Thymus (tissue), 11 donors: Measurements from ENCODE around the gene OFD1. TPM values are rescaled to one million over a fixed set of nuclear protein-coding genes. Genes with fewer than 3 reads are reported as not detected.

Experiments
- DNase-seq, 9 donors: peaks; one replicate each; pipeline ENCODE4 v3.0.0-alpha.2; 2013; ENCODE audit warnings: low spot score in 9 of 9, low read depth in 6 of 9, missing footprints in 1 of 9
- H3K27ac ChIP-seq, 2 donors: one replicate each; pipeline ENCODE4 v1.5.1; 2013; ENCODE audit warnings: control low read depth in 1 of 2, low read depth in 1 of 2, low read length in 1 of 2, mild to moderate bottlenecking in 1 of 2, moderate library complexity in 1 of 2
- H3K27me3 ChIP-seq, 2 donors: one replicate each; pipeline ENCODE4 v1.5.1; 2013; ENCODE audit warnings: low read length in 1 of 2; ENCODE audit not compliant: control insufficient read depth in 2 of 2, insufficient read depth in 1 of 2
- H3K36me3 ChIP-seq, 2 donors: one replicate each; pipeline ENCODE4 v1.5.1; 2013; ENCODE audit warnings: low read length in 1 of 2, mild to moderate bottlenecking in 1 of 2, moderate library complexity in 1 of 2; ENCODE audit not compliant: control insufficient read depth in 2 of 2, insufficient read depth in 2 of 2
- H3K4me1 ChIP-seq, 2 donors: one replicate each; pipeline ENCODE4 v1.5.1; 2013; ENCODE audit warnings: low read length in 2 of 2; ENCODE audit not compliant: control insufficient read depth in 2 of 2, insufficient read depth in 2 of 2
- H3K4me3 ChIP-seq, 2 donors: one replicate each; pipeline ENCODE4 v1.5.1; 2013; ENCODE audit warnings: low read length in 2 of 2, control low read depth in 1 of 2, mild to moderate bottlenecking in 1 of 2
- H3K9me3 ChIP-seq, 2 donors: one replicate each; pipeline ENCODE4 v1.5.1; 2013; ENCODE audit warnings: low read length in 1 of 2, mild to moderate bottlenecking in 1 of 2; ENCODE audit not compliant: control insufficient read depth in 2 of 2, insufficient read depth in 1 of 2
- WGBS: extraction: QIAGEN DNeasy Blood & Tissue Kit; methylation state at CpG from one replicate; pipeline ENCODE4 v1.1.7; 2013; 5-methylcytosine and 5-hydroxymethylcytosine counted together
- polyA plus RNA-seq: library from polyadenylated mRNA; stranded (reverse); fragments of 200-250 nt; gene quantifications from one replicate; pipeline ENCODE4 v1.2.3, GENCODE V29; 2013
- total RNA-seq: library from RNA; stranded (reverse); fragments of 120-200 nt; gene quantifications from one replicate; pipeline ENCODE4 v1.2.4, GENCODE V29; 2013
- donor health status: healthy.

The OFD1 gene
- total and polyA plus RNA-seq, 2 donors = 30.3 to 137 TPM

DNA sequence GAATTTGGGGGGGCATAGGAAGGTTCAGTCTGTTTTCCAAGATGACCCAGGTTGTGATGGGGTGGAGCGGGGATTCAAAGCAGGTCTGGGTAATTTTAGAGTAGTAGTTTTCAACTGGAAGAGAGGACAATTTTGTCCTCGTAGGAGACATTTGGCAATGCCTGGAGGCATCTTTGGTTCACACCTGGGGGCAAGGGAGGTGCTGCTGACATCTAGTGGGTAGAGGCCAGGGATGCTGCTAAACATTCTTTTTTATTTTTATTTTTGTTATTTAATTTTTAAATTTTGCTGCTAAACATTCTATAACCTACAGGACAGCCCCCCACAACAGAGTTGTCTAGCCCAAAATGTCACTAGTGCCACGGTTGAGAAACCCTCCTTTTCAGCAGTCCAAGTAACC, 43.7 kb upstream of the OFD1 start:
- DNase-seq = no peak
- Histone ChIP-seq H3K27ac (no peak overlapping the region), H3K4me3 (no peak overlapping the region), H3K36me3 (no peaks in the 10 kb centered on the region), H3K4me1 (peaks cover 0 to 9% of the 10 kb centered on the region in 2 donors), H3K9me3 (no peaks in the 10 kb centered on the region), H3K27me3 (peaks cover 0 to 27% of the 10 kb centered on the region in 2 donors)
- WGBS = 88% methylated on average over 3 of the region's 3 CpGs

DNA sequence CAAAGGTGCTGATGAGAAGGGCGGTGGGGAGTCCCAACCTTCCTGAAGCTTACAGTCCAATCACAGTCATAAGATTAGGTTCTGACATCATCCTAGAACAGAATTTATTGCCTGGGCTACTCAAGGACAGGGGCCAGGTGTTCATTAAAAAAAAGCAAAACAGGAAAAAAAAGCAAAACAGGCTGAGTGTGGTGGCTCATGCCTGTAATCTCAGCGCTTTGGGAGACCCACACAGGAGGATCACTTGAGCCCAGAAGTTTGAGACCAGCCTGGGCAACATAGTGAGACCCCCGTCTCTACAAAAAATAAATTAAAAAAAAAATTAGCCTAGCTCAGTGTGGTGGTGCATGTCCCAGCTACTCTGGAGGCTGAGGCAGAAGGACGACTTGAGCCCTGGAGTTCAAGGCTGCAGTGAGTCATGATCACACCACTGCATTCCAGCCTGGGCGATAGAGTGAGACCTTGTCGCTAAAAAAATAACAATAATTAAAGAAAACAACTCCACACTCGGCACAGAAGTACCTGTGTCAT, 42.6 kb upstream of the OFD1 start:
- H3K4me3 ChIP-seq = no peak overlapping the region
- peaks cover 0 to 27% of the 10 kb centered on the region in 2 donors for H3K27me3 ChIP-seq
- H3K27ac ChIP-seq = no peak overlapping the region
- peaks cover 0 to 9% of the 10 kb centered on the region in 2 donors for H3K4me1 ChIP-seq
- whole genome bisulfite sequencing = 97% methylated on average over 7 of the region's 7 CpGs
- H3K9me3 ChIP-seq = no peaks in the 10 kb centered on the region
- no peak for DNase-seq
- H3K36me3 ChIP-seq = no peaks in the 10 kb centered on the region

DNA sequence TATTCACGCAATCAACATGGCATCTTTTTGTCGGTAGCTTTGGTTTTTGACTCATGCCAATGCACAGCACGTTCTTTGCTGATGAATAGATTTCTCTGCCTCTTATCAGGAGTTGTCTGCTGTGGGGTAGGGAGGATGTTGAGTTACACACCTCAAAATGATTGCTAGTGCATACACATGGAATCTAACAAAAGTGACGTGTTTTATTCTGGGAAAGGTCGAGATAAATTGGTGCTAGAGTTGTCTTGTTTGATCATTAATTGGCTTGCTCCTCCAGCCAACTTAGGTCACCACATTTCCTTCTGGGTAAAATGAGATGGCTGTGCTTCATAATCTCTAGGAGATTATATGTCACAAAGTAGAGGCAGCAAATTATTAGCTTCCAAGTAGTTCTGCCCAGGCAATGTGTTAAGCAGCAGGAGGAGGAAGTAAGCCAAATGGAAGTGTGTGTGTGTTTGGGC, 41.7 kb upstream of the OFD1 start:
- H3K27me3 ChIP-seq = peaks cover 0 to 27% of the 10 kb centered on the region in 2 donors
- H3K27ac ChIP-seq = no peak overlapping the region
- H3K9me3 ChIP-seq = no peaks in the 10 kb centered on the region
- 93% methylated on average over 5 of the region's 5 CpGs for WGBS
- peaks cover 0 to 9% of the 10 kb centered on the region in 2 donors for H3K4me1 ChIP-seq
- no peak overlapping the region for H3K4me3 ChIP-seq
- DNase-seq = no peak
- H3K36me3 ChIP-seq = no peaks in the 10 kb centered on the region

DNA sequence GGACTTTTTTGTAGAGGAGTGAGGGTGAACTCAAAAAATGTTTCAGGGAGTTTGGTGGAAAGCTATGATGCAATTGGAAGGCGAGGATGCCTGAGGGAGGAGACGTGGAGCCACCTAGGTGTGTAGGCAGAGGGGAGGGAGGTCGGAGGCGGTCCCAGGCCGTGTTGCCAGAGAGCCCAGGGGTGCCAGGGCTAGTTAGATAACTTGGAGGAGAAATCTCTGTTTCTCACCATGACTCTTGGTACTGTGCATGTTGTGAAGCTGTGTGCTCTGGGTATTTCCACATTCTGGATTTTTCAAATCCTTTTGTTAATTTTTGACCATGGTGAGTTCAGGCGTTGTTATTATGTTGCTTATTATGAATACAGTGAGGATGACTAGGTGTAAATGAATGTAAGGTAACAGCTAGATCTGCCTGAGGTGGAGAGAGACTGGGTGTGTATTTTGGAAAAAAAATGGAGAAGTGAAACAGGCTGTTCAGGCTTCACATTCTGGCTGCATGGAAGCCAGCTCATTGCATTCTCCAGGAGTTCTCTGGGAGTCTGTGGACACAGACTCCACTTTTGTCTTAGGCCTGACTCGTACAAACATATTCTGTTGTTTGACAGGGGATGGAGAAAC, 41.1 kb upstream of the OFD1 start:
- 91% methylated on average over 7 of the region's 7 CpGs for WGBS
- H3K27me3 ChIP-seq = peaks cover 0 to 27% of the 10 kb centered on the region in 2 donors
- no peaks in the 10 kb centered on the region for H3K36me3 ChIP-seq
- H3K4me1 ChIP-seq = peaks cover 0 to 7% of the 10 kb centered on the region in 2 donors
- no peak overlapping the region for H3K27ac ChIP-seq
- no peak for DNase-seq
- H3K4me3 ChIP-seq = no peak overlapping the region
- no peaks in the 10 kb centered on the region for H3K9me3 ChIP-seq

DNA sequence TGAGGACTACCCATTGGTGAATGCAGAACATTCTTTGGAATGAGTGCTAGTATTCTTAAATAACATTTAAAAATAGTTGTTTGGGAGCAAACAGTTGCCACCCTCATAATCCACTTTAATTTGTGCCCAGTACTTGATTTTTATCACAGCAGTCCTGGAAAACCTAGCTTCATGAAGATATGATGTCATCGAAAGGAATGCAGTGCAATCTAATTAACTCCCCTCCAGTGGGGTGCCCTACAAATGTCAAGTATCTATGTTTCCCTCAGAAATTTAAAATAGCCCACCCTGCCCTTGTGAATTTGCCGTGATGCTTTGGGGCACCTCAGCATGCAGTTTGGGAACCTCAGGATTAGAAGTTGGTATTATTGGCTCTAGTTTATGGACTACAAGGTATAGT, 40.2 kb upstream of the OFD1 start:
- 97% methylated on average over 2 of the region's 2 CpGs for WGBS
- Histone ChIP-seq H3K4me1 (peaks cover 0 to 7% of the 10 kb centered on the region in 2 donors), H3K27me3 (peaks cover 0 to 20% of the 10 kb centered on the region in 2 donors), H3K9me3 (no peaks in the 10 kb centered on the region), H3K27ac (no peak overlapping the region), H3K4me3 (no peak overlapping the region), H3K36me3 (no peaks in the 10 kb centered on the region)
- no peak for DNase-seq

DNA sequence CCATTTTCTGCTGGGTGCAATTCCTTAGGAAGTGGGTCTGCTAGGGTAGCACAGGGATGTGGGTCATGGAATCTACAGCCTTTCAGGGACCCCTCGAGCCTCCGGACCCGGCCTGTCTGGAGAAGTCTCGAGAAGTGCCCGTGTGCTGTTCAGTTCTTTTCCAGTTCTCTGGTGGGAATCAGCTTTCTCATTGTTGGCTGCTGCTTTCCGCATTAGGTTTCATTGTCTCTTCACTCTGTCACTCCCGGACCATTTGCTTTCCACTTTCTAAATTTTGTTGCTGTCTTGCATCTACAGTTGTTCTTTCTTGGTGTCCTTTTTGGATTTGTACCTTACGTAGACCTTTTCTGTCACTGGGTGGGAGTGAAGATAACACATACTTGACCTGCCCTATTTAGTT, 39.6 kb upstream of the OFD1 start:
- Histone ChIP-seq H3K27me3 (peaks cover 0 to 15% of the 10 kb centered on the region in 2 donors), H3K9me3 (no peaks in the 10 kb centered on the region), H3K4me3 (no peak overlapping the region), H3K27ac (no peak overlapping the region), H3K4me1 (peaks cover 0 to 7% of the 10 kb centered on the region in 2 donors), H3K36me3 (no peaks in the 10 kb centered on the region)
- no peak for DNase-seq
- WGBS = 95% methylated on average over 8 of the region's 8 CpGs

DNA sequence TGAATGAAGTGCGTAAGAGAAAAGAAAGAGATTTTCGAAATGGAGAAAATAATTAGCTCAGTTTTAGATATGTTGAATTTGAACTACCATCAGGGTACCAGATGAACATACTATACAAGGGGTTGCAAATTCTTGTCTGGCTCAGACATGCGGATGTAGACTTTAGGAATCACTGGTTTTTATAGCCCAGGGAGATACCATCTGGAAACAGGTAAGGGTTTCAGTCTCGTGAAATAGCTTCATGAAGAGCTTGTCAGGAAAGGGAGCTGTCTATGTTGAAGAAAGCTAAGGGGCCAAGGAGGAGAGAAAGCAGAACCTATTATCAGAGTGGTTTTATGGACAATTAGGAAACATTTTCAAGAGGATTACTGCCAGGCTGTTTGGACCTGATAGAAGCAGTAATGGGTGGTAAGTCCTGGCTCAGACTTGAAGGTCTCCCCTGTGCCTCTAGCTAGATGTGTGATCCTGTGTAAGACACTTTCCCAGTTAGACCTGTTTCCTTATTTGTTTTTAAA, 38.9 kb upstream of the OFD1 start:
- Histone ChIP-seq H3K27ac (no peak overlapping the region), H3K27me3 (peaks cover 0 to 13% of the 10 kb centered on the region in 2 donors), H3K36me3 (no peaks in the 10 kb centered on the region), H3K9me3 (no peaks in the 10 kb centered on the region), H3K4me3 (no peak overlapping the region), H3K4me1 (peaks cover 0 to 4% of the 10 kb centered on the region in 2 donors)
- no peak for DNase-seq
- WGBS = 98% methylated on average over 4 of the region's 4 CpGs

DNA sequence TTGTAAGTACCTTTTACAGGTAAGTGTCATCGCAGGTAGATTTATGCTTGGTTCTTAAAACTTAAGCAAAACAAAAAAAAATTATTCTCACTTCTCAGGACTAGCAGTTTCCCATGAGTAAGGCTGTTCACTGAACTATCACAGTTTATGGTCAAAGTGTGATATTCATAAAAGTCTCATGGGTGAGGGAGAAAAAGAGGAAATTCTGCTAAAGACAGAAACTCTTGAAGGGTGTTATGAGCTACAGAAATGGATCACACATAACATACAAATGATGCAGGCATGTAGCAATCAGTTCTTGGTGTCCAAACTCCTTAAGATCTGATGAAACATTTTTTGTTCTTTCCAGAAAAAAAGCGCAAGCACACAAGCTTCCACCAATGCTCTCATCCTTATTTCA, 37.1 kb upstream of the OFD1 start:
- Histone ChIP-seq H3K4me3 (no peak overlapping the region), H3K27ac (no peak overlapping the region), H3K9me3 (no peaks in the 10 kb centered on the region), H3K27me3 (peaks cover 0 to 10% of the 10 kb centered on the region in 2 donors), H3K36me3 (no peaks in the 10 kb centered on the region), H3K4me1 (peaks cover 0 to 3% of the 10 kb centered on the region in 2 donors)
- no peak for DNase-seq
- WGBS = 92% methylated on average over 2 of the region's 2 CpGs

DNA sequence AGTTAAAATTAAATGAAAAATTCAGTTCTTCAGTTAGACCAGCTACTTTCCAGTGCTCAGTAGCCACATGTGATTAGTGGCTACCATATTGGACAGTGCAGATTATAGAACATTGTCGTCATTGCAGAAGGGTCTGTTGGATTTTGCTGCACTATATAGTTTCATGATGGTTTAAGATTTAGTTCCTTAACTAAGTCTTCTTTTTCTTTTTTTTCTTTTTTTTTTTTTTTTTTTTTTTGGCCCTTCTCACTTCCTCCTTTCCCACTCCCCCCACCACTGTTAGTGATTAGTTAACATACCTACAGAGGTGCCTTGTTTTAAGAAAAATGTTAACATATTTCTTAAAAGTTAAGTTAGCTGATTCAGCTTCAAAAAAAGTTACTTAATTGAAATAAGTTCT, 36.6 kb upstream of the OFD1 start:
- no peak for DNase-seq
- Histone ChIP-seq H3K9me3 (no peaks in the 10 kb centered on the region), H3K36me3 (no peaks in the 10 kb centered on the region), H3K4me1 (peaks cover 0 to 3% of the 10 kb centered on the region in 2 donors), H3K4me3 (no peak overlapping the region), H3K27me3 (peaks cover 0 to 10% of the 10 kb centered on the region in 2 donors), H3K27ac (no peak overlapping the region)
- WGBS = 76% methylated on average over 1 of the region's 1 CpG
